ENCODE data around the gene RNF214. TPM values are rescaled to one million over a fixed set of nuclear protein-coding genes. Genes with fewer than 3 reads are reported as not detected.
"Not testable (repeated sequence)": the region's sequence is repeated elsewhere in the genome, so short reads cannot be mapped to it uniquely, and the experiment has no call there.

The RNF214 gene
- total and polyA plus RNA-seq, 4 donors = 10.9 to 32.7 (median 21.9) TPM

GRCh38 chr11:117314840-117315239 is 82.4 kb downstream of the RNF214 start:
- H3K27ac ChIP-seq (ENCODE audit: low read depth in 1 of 2, low read length in 2 of 2) = no peak overlapping the region
- H3K4me3 ChIP-seq (ENCODE audit: low read length in 2 of 2) = peak overlapping the region in 1 of 2 donors; percentile 84
- DNase-seq = no peak
- H3K27me3 ChIP-seq (ENCODE audit: control insufficient read depth in 1 of 2, insufficient read depth in 2 of 2, low read length in 1 of 2) = no peaks in the 10 kb centered on the region
- intact Hi-C loops (cut with DNase I) = loop anchor here in 1 of 2 donors (5.0 kb wide), 1 partner anchor 83 kb away; the partner anchor contains the start of genes PCSK7 and RNF214
- ATAC-seq (ENCODE audit: low FRiP score) = no peak
- H3K9me3 ChIP-seq (ENCODE audit: control insufficient read depth, low read length) = no peaks in the 10 kb centered on the region
- H3K4me1 ChIP-seq (ENCODE audit: control insufficient read depth in 1 of 2, insufficient read depth in 2 of 2, low read length in 2 of 2) = no peaks in the 10 kb centered on the region
- WGBS, 2 donors = 11% methylated on average over 10 of the region's 10 CpGs
- no peaks in the 10 kb centered on the region for H3K36me3 ChIP-seq (ENCODE audit: control insufficient read depth in 1 of 2, insufficient read depth in 2 of 2, low read length in 1 of 2)

DNA sequence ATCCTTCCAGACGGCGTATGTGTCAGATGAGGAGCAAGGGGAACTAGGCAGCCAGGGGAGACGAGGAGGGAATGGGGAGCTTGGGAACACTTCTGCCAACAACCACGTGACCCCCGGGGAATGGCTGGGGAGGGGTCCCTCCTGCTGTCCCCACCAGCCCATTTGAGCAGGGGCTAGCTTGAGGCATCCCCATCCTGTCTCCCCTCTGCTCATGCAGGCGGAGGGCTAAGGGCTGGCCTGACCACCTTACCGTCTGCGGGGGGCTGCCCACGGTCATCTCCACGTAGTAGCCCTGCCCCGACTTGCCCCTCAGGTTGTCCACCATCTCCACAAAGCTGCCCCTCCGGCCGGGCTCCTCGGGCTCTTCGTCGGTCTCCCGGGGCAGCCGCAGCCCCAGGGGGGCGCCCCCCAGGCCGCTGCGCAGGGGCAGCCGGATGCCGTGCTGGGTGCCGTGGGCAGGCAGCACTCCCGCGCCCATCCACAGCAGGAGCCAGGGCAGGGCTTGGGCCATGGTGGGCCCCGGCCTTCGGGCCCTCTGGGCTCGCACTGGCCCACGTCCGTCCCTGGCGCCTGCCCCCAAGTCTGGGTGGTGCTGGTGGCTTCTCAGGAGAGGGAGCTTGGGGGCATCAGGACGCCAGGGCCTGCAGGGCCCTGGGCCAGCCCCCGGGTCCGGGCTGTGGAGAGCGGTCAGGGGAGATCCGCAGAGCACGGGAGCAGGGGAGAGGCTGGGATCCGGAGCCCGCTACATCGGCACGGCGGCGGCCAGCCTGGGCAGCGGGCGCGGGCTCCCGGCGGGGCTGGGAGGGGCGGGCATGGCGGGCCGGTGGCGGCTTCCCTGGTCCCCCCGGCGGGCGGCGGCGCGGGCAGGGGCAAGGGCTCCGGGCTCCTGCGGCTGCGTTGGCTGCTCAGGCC is 83.1 kb downstream of the RNF214 start:
- DNase-seq = no peak
- H3K27ac ChIP-seq (ENCODE audit: low read depth in 1 of 2, low read length in 2 of 2) = no peak overlapping the region
- WGBS, 2 donors = 1% methylated on average over 43 to 62 of the region's 62 CpGs
- ATAC-seq (ENCODE audit: low FRiP score) = peak; percentile 55
- H3K4me3 ChIP-seq (ENCODE audit: low read length in 2 of 2) = peak overlapping the region; percentile 76 to 84
- H3K9me3 ChIP-seq (ENCODE audit: control insufficient read depth, low read length) = no peaks in the 10 kb centered on the region
- H3K36me3 ChIP-seq (ENCODE audit: control insufficient read depth in 1 of 2, insufficient read depth in 2 of 2, low read length in 1 of 2) = no peaks in the 10 kb centered on the region
- intact Hi-C loops (cut with DNase I) = loop anchor here in 1 of 2 donors (5.0 kb wide), 1 partner anchor 83 kb away; the partner anchor contains the start of genes PCSK7 and RNF214
- no peaks in the 10 kb centered on the region for H3K27me3 ChIP-seq (ENCODE audit: control insufficient read depth in 1 of 2, insufficient read depth in 2 of 2, low read length in 1 of 2)
- H3K4me1 ChIP-seq (ENCODE audit: control insufficient read depth in 1 of 2, insufficient read depth in 2 of 2, low read length in 2 of 2) = no peaks in the 10 kb centered on the region

- ATAC-seq (ENCODE audit: low FRiP score) (peak; percentile 90), DNase-seq (peak; percentile 88 to 94)
- Histone ChIP-seq H3K27ac (ENCODE audit: low read depth in 1 of 2, low read length in 2 of 2) (peak within 1 kb of the TSS in 1 of 2 donors; percentile 49), H3K4me3 (ENCODE audit: low read length in 2 of 2) (peak within 1 kb of the TSS; percentile 76 to 84), H3K27me3 (ENCODE audit: control insufficient read depth in 1 of 2, insufficient read depth in 2 of 2, low read length in 1 of 2) (no peaks in the 10 kb centered on the region), H3K4me1 (ENCODE audit: control insufficient read depth in 1 of 2, insufficient read depth in 2 of 2, low read length in 2 of 2) (no peaks in the 10 kb centered on the region), H3K36me3 (ENCODE audit: control insufficient read depth in 1 of 2, insufficient read depth in 2 of 2, low read length in 1 of 2) (no peaks in the 10 kb centered on the region), H3K9me3 (ENCODE audit: control insufficient read depth, low read length) (no peaks in the 10 kb centered on the region)
- WGBS, 2 donors = 5% methylated on average over 29 of the region's 29 CpGs
- intact Hi-C loops (cut with DNase I) = loop anchor here in 1 of 2 donors (5.0 kb wide), 1 partner anchor 84 kb away; the partner anchor contains the start of genes PCSK7 and RNF214
Measured at GRCh38 chr11:117316197-117316961, 83.9 kb downstream of the RNF214 start, which contains the start of gene BACE1. TSS of gene BACE1 (minus strand) at chr11:117316256. CDS start at chr11:117315795, 461 bp downstream.

GRCh38 chr11:117318738-117319137 is 86.3 kb downstream of the RNF214 start:
- Histone ChIP-seq H3K9me3 (ENCODE audit: control insufficient read depth, low read length) (no peaks in the 10 kb centered on the region), H3K36me3 (ENCODE audit: control insufficient read depth in 1 of 2, insufficient read depth in 2 of 2, low read length in 1 of 2) (no peaks in the 10 kb centered on the region), H3K4me1 (ENCODE audit: control insufficient read depth in 1 of 2, insufficient read depth in 2 of 2, low read length in 2 of 2) (no peaks in the 10 kb centered on the region), H3K27me3 (ENCODE audit: control insufficient read depth in 1 of 2, insufficient read depth in 2 of 2, low read length in 1 of 2) (no peaks in the 10 kb centered on the region), H3K27ac (ENCODE audit: low read depth in 1 of 2, low read length in 2 of 2) (no peak overlapping the region), H3K4me3 (ENCODE audit: low read length in 2 of 2) (no peak overlapping the region)
- 79 to 81% methylated on average over 7 of the region's 7 CpGs for WGBS, 2 donors
- intact Hi-C loops (cut with DNase I) = loop anchor here in 1 of 2 donors (5.0 kb wide), 1 partner anchor 86 kb away; the partner anchor contains the start of genes PCSK7 and RNF214
- ATAC-seq (ENCODE audit: low FRiP score) (no peak), DNase-seq (no peak)

- 18 to 21% methylated on average over 5 of the region's 5 CpGs for WGBS, 2 donors
- no peak overlapping the region for H3K4me3 ChIP-seq (ENCODE audit: low read length in 2 of 2)
Measured at GRCh38 chr11:117319214-117319840, 86.9 kb downstream of the RNF214 start.

DNA sequence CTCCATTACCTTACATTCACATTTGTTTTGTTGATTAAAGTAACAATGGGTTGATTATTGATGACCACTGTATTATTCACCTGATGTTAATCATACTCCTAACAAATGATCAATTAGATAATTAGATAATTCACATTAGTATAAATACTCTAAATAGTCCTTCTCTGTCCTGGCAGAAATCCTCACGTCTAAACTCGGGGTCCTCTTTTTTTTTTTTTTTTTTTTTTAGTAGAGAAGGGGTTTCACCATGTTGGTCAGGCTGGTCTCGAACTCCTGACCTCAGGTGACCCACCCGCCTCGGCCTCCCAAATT is 94.7 kb downstream of the RNF214 start:
- intact Hi-C loops (cut with DNase I) = loop anchor here in 1 of 2 donors (5.0 kb wide), 1 partner anchor 95 kb away; the partner anchor contains the start of genes PCSK7 and RNF214
- not testable (repeated sequence) for H3K9me3 ChIP-seq (ENCODE audit: control insufficient read depth, low read length); DNase-seq; H3K27ac ChIP-seq (ENCODE audit: low read depth in 1 of 2, low read length in 2 of 2); H3K4me3 ChIP-seq (ENCODE audit: low read length in 2 of 2); H3K4me1 ChIP-seq (ENCODE audit: control insufficient read depth in 1 of 2, insufficient read depth in 2 of 2, low read length in 2 of 2); ATAC-seq (ENCODE audit: low FRiP score); H3K36me3 ChIP-seq (ENCODE audit: control insufficient read depth in 1 of 2, insufficient read depth in 2 of 2, low read length in 1 of 2); H3K27me3 ChIP-seq (ENCODE audit: control insufficient read depth in 1 of 2, insufficient read depth in 2 of 2, low read length in 1 of 2)
- WGBS, 2 donors = 4 to 11% methylated on average over 5 of the region's 5 CpGs

More at GRCh38 chr11:117319214-117319840, 86.9 kb downstream of the RNF214 start:
- no peaks in the 10 kb centered on the region for H3K9me3 ChIP-seq (ENCODE audit: control insufficient read depth, low read length)
- H3K36me3 ChIP-seq (ENCODE audit: control insufficient read depth in 1 of 2, insufficient read depth in 2 of 2, low read length in 1 of 2) = no peaks in the 10 kb centered on the region
- no peaks in the 10 kb centered on the region for H3K4me1 ChIP-seq (ENCODE audit: control insufficient read depth in 1 of 2, insufficient read depth in 2 of 2, low read length in 2 of 2)
- no peaks in the 10 kb centered on the region for H3K27me3 ChIP-seq (ENCODE audit: control insufficient read depth in 1 of 2, insufficient read depth in 2 of 2, low read length in 1 of 2)
- H3K27ac ChIP-seq (ENCODE audit: low read depth in 1 of 2, low read length in 2 of 2) = peak overlapping the region in 1 of 2 donors; percentile 7
- DNase-seq = no peak
- no peak for ATAC-seq (ENCODE audit: low FRiP score)
- intact Hi-C loops (cut with DNase I) = loop anchor here in 1 of 2 donors (5.0 kb wide), 1 partner anchor 87 kb away; the partner anchor contains the start of genes PCSK7 and RNF214

DNA sequence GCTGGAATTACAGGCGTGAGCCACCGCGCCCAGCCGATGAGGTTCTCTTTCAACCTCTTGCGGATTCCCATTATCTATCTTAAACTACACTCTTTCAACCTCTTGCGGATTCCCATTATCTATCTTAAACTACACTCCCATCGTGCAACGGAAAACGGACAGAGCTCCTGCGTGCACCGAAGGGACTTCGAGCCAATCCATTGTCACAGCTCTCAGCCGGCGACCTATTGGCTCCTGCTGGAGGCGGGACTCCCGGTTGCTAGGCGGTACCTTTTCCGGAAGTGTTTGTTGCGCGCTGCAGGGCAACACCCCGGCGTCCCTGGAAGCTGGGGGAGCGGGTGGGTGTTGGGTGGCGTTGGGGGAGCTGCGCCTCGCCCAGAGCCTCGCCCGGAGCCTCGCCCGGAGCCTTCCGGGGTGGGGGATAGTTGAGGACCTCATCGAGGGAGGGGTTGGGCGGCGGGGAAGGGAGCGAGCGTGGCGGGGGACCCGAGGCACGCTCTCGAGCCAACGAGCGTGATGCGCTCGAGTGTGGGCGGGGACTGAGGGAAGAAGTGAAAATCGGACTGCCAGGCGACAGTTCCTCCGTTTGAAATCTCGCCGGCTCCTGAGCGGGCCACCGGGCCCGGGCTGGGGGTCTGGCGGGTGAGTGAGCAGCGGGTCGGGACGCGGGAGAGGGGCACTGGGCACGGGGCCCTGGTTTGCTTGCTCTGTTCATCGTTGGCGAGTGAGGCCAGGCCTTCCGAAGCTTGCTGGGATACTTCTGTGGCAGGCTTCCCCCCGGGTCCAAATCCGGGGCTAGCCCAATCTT is 95.3 kb downstream of the RNF214 start, which contains the start of gene CEP164:
Gene CEP164 (plus strand): TSS at position 288 of the 808 bp plus-strand sequence. CDS start 10,733 bp downstream, outside the sequence.
- WGBS, 2 donors = 1% methylated on average over 64 of the region's 64 CpGs
- ATAC-seq (ENCODE audit: low FRiP score) (peak; percentile 97), DNase-seq (peak; percentile 98)
- Histone ChIP-seq H3K9me3 (ENCODE audit: control insufficient read depth, low read length) (no peaks in the 10 kb centered on the region), H3K27ac (ENCODE audit: low read depth in 1 of 2, low read length in 2 of 2) (peak within 1 kb of the TSS; percentile 7 to 92), H3K4me1 (ENCODE audit: control insufficient read depth in 1 of 2, insufficient read depth in 2 of 2, low read length in 2 of 2) (peaks cover 2 to 6% of the 10 kb centered on the region in 2 donors), H3K27me3 (ENCODE audit: control insufficient read depth in 1 of 2, insufficient read depth in 2 of 2, low read length in 1 of 2) (no peaks in the 10 kb centered on the region), H3K4me3 (ENCODE audit: low read length in 2 of 2) (peak within 1 kb of the TSS; percentile 59 to 90), H3K36me3 (ENCODE audit: control insufficient read depth in 1 of 2, insufficient read depth in 2 of 2, low read length in 1 of 2) (no peaks in the 10 kb centered on the region)
- intact Hi-C loops (cut with DNase I) = loop anchor here in 1 of 2 donors (5.0 kb wide), 1 partner anchor 95 kb away; the partner anchor contains the start of genes PCSK7 and RNF214
